NCI-H1105 (cell line): ENCODE data around the gene KDM4B.
A peak's percentile ranks its signal among the peaks of the same experiment; 100 is the strongest.

Source experiments
- DNase-seq: peaks from one replicate; lab custom pipeline; 2025; lab: John Stamatoyannopoulos, UW

The KDM4B gene

GRCh38 chr19:5134691-5135090 lies 165.8 kb downstream of the KDM4B start:
- DNase-seq: no peak

GRCh38 chr19:5136073-5136855 lies 167.4 kb downstream of the KDM4B start:
- no peak for DNase-seq

- no peak for DNase-seq
Observed at GRCh38 chr19:5137114-5137513, 168.2 kb downstream of the KDM4B start.

- no peak for DNase-seq
Observed at GRCh38 chr19:5137571-5138124, 168.7 kb downstream of the KDM4B start.

- no peak for DNase-seq
Observed at GRCh38 chr19:5138606-5139582, 170.0 kb downstream of the KDM4B start.

- no peak for DNase-seq
Observed at GRCh38 chr19:5139583-5140325, 170.8 kb downstream of the KDM4B start.

- DNase-seq: no peak
Observed at GRCh38 chr19:5141129-5141849, 172.4 kb downstream of the KDM4B start.

GRCh38 chr19:5141850-5142724 lies 173.2 kb downstream of the KDM4B start:
- no peak for DNase-seq

GRCh38 chr19:5142725-5143097 lies 173.8 kb downstream of the KDM4B start:
- peak; percentile 52 for DNase-seq

GRCh38 chr19:5143471-5144411 lies 174.8 kb downstream of the KDM4B start:
- no peak for DNase-seq

- DNase-seq: no peak
Observed at GRCh38 chr19:5144545-5145179, 175.7 kb downstream of the KDM4B start.

GRCh38 chr19:5145521-5146511 lies 176.9 kb downstream of the KDM4B start:
- no peak for DNase-seq

- no peak for DNase-seq
Observed at GRCh38 chr19:5147074-5147977, 178.4 kb downstream of the KDM4B start.

GRCh38 chr19:5147978-5148793 lies 179.3 kb downstream of the KDM4B start:
- DNase-seq: no peak

GRCh38 chr19:5148794-5149190 lies 179.9 kb downstream of the KDM4B start:
- no peak for DNase-seq
